Measurements from ENCODE around the gene MYO18A.

DNA sequence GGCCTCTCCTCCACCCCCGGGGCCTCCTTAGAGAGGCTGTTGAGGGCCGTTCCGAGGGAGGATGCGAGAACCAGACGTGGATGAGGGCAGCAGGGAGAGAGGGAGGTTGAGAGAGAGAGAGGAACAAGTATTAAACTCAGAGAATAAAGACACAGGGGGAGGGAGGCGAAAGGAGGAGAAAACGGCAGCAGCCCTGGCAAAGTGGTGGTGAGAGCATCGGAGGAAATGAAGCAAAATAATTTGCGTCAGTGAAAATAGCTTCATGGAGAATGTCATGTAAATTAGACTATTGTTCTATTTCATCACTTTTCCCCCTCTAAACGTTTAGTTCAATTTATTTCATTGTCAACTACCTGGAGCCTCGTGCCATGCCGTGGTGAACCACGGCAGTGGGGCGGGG lies 99.2 kb downstream of the MYO18A start:
- TF ChIP-seq, protein P1, sequence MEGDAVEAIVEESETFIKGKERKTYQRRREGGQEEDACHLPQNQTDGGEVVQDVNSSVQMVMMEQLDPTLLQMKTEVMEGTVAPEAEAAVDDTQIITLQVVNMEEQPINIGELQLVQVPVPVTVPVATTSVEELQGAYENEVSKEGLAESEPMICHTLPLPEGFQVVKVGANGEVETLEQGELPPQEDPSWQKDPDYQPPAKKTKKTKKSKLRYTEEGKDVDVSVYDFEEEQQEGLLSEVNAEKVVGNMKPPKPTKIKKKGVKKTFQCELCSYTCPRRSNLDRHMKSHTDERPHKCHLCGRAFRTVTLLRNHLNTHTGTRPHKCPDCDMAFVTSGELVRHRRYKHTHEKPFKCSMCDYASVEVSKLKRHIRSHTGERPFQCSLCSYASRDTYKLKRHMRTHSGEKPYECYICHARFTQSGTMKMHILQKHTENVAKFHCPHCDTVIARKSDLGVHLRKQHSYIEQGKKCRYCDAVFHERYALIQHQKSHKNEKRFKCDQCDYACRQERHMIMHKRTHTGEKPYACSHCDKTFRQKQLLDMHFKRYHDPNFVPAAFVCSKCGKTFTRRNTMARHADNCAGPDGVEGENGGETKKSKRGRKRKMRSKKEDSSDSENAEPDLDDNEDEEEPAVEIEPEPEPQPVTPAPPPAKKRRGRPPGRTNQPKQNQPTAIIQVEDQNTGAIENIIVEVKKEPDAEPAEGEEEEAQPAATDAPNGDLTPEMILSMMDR (IDR thresholded peaks at IDR 0.05), result no peak
- TF ChIP-seq POLR2A (IDR thresholded peaks at IDR 0.05), result no peak

All from uterus (tissue), 2 donors.